CD8-positive, alpha-beta memory T cell (primary cell): ENCODE measurements around the gene SYNPR. TPM values are rescaled to one million over a fixed set of nuclear protein-coding genes. Genes with fewer than 3 reads are reported as not detected.

Experiments used
- CTCF ChIA-PET: fragments of 350-600 bp; sonication (Branson Sonifier 250); formaldehyde crosslinking; loops from one replicate; lab custom pipeline; 2021; ENCODE audit warnings: antibody characterized with exemption; lab: Charles Lee
- POLR2A ChIA-PET: fragments of 350-600 bp; sonication (Branson Sonifier 250); formaldehyde crosslinking; loops from one replicate; lab custom pipeline; 2021; ENCODE audit warnings: antibody characterized with exemption; lab: Charles Lee
- DNase-seq, 5 donors: peaks; one replicate each; pipeline versions ENCODE4 v3.0.0 to v3.0.0-alpha.2; 2020 to 2022; ENCODE audit warnings: mixed read lengths in 1 of 5
- H3K27ac ChIP-seq: one replicate; pipeline ENCODE4 v1.7.0; 2013; ENCODE audit warnings: low read depth, mild to moderate bottlenecking, low read length, moderate library complexity
- H3K27me3 ChIP-seq: 2 replicates; pipeline ENCODE4 v1.7.0; 2013; ENCODE audit warnings: low read length, mild to moderate bottlenecking; ENCODE audit not compliant: insufficient read depth, poor library complexity, severe bottlenecking
- H3K36me3 ChIP-seq: 2 replicates; pipeline ENCODE4 v1.7.0; 2013; ENCODE audit warnings: mild to moderate bottlenecking, low read length, moderate library complexity; ENCODE audit not compliant: insufficient read depth
- H3K4me1 ChIP-seq: 2 replicates; pipeline ENCODE4 v1.7.0; 2013; ENCODE audit warnings: mild to moderate bottlenecking, low read length, moderate library complexity; ENCODE audit not compliant: insufficient read depth
- H3K4me3 ChIP-seq: 2 replicates; pipeline ENCODE4 v1.7.0; 2013; ENCODE audit warnings: mild to moderate bottlenecking, low read length
- H3K9me3 ChIP-seq: 2 replicates; pipeline ENCODE4 v1.7.0; 2013; ENCODE audit warnings: mild to moderate bottlenecking, low read length
- H3K27ac Mint-ChIP-seq, 8 donors: one replicate each; pipeline ENCODE4 v1.8.0; 2020 to 2021; ENCODE audit warnings: mixed read lengths in 8 of 8, mild to moderate bottlenecking in 6 of 8, inconsistent platforms in 3 of 8, moderate library complexity in 3 of 8
- H3K27me3 Mint-ChIP-seq, 2 donors: one replicate each; pipeline ENCODE4 v1.8.0; 2020 to 2021; ENCODE audit warnings: mixed read lengths in 2 of 2, mild to moderate bottlenecking in 1 of 2, moderate library complexity in 1 of 2
- H3K36me3 Mint-ChIP-seq, 3 donors: one replicate each; pipeline ENCODE4 v1.8.0; 2020 to 2021; ENCODE audit warnings: mixed read lengths in 3 of 3, inconsistent platforms in 1 of 3, mild to moderate bottlenecking in 1 of 3
- H3K4me1 Mint-ChIP-seq, 3 donors: one replicate each; pipeline ENCODE4 v1.8.0; 2020 to 2021; ENCODE audit warnings: mixed read lengths in 3 of 3, inconsistent platforms in 1 of 3, mild to moderate bottlenecking in 1 of 3
- H3K4me3 Mint-ChIP-seq, 7 donors: one replicate each; pipeline ENCODE4 v1.8.0; 2020 to 2021; ENCODE audit warnings: mixed read lengths in 7 of 7, mild to moderate bottlenecking in 6 of 7, moderate library complexity in 4 of 7, inconsistent platforms in 2 of 7
- H3K9me3 Mint-ChIP-seq, 5 donors: one replicate each; pipeline ENCODE4 v1.8.0; 2020 to 2022; ENCODE audit warnings: mixed read lengths in 5 of 5, mild to moderate bottlenecking in 3 of 5, moderate library complexity in 2 of 5, inconsistent platforms in 1 of 5
- polyA plus RNA-seq: library from polyadenylated mRNA; unstranded; fragments of 300-500 nt; fragmentation: Illumina TruSeq; gene quantifications from one replicate; pipeline ENCODE4 v1.2.3, GENCODE V29; 2021
- total RNA-seq, 2 experiments: library from RNA; stranded (reverse); gene quantifications; one replicate each; pipeline ENCODE4 v1.2.3, GENCODE V29; 2021

The SYNPR gene
- total and polyA plus RNA-seq, 3 experiments from 2014 or later = not detected

DNA sequence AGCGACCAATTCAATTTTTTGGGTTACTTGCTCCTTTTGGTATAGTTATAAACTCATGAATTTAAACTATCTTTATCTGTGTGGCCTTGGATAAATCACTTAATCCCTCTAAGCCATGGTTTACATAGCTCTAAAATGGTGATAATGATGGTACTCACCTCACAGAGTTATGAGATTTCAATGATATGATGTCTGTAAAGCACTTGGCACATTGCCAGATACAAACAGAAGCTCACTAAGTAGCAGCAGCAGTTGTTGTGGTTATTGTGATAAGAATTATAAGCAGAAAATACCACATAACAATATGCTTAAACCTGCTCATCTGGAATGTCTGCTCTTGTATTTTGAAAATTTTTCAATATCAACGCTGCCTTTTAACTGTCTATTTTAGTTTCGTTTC lies 189.3 kb downstream of the SYNPR start:
- ChIA-PET POLR2A (no interaction called here), CTCF (no interaction called here)
- Histone ChIP-seq H3K9me3 (no peaks in the 10 kb centered on the region), H3K4me1 (no peaks in the 10 kb centered on the region), H3K27me3 (no peaks in the 10 kb centered on the region), H3K36me3 (no peaks in the 10 kb centered on the region), H3K27ac (no peak overlapping the region), H3K4me3 (no peak overlapping the region)
- no peaks in the 10 kb centered on the region for H3K4me1 Mint-ChIP-seq
- H3K27ac Mint-ChIP-seq = no peak overlapping the region
- H3K4me3 Mint-ChIP-seq = no peak overlapping the region
- peaks cover 0 to 3% (median 0%) of the 10 kb centered on the region in 5 donors for H3K9me3 Mint-ChIP-seq
- H3K36me3 Mint-ChIP-seq = no peaks in the 10 kb centered on the region
- peaks cover 0 to 1% of the 10 kb centered on the region in 2 donors for H3K27me3 Mint-ChIP-seq
- no peak for DNase-seq

DNA sequence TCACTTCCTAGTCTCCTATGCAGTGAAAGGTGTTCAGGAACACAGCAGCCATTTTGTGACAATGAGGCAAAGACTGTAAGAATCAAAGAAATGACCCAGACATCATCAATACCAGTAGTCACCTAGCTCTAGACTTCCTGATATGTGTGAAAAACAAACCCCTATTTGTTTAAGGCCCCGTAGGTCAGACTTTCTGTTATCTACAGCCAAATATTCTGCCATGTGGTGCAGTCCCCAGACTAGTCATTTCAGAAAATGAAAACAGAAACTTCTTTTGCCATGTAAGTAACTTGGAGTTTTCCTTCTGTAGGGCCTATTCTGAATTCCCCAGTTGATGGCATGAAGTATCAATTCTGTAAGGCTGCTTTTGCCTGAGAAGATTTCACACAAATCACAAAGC lies 192.6 kb downstream of the SYNPR start:
- no peaks in the 10 kb centered on the region for H3K4me1 Mint-ChIP-seq

DNA sequence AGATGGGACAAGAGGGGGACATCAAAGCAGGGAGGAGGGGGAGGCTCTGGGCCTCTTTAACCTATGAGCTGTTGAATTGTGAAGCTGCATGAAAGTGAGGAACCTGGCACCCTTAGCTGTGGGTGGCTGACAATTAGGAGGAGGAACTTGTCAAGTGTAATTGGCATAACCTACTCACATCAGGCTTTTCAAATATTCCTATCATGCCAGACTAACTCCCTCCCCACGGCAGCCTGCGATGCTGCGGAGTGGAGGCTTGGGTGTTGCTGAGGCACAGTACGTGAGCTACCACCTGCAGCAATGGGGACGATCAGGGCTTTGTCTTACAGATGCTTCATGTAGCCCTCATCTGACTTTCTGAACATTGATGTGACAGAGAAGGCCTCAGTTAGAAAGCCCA lies 193.7 kb downstream of the SYNPR start:
- no peaks in the 10 kb centered on the region for H3K27me3 Mint-ChIP-seq
- CTCF ChIA-PET = no interaction called here

More for the DNA sequence above, 192.6 kb downstream of the SYNPR start:
- no peak overlapping the region for H3K4me3 Mint-ChIP-seq
- Histone ChIP-seq H3K4me3 (no peak overlapping the region), H3K4me1 (no peaks in the 10 kb centered on the region), H3K36me3 (no peaks in the 10 kb centered on the region), H3K9me3 (no peaks in the 10 kb centered on the region), H3K27me3 (no peaks in the 10 kb centered on the region), H3K27ac (no peak overlapping the region)
- no peaks in the 10 kb centered on the region for H3K36me3 Mint-ChIP-seq
- peaks cover 0 to 3% (median 0%) of the 10 kb centered on the region in 5 donors for H3K9me3 Mint-ChIP-seq
- DNase-seq = no peak
- H3K27ac Mint-ChIP-seq = no peak overlapping the region
- CTCF ChIA-PET = no interaction called here
- POLR2A ChIA-PET = no interaction called here
- no peaks in the 10 kb centered on the region for H3K27me3 Mint-ChIP-seq

DNA sequence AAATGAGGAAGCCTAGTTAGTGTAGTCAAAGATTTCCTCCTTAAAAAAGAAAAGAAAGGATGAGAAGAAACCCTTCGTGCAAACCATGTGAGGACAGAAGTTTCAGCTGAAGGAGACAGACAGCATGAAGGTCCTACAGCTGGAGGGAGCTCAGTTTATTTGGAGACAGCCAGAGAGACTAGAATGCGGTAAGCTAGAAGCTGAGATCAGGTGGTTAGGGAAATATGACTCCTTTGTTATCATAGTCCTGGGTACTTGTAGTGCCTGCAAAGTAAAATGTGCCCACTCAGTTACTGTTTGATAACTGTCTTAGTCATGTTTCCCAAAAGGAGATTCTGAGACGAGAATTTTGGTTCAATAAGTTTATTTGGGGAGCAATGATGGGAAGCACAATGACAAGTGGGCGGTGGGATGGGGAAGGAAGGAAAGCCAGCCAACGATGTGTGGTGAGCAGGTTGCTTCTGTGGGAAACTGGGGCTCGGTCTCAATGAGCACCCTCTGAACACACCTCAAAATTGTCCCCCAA lies 195.6 kb downstream of the SYNPR start:
- H3K4me1 ChIP-seq = no peaks in the 10 kb centered on the region
- Mint-ChIP-seq H3K27me3 (no peaks in the 10 kb centered on the region), H3K36me3 (no peaks in the 10 kb centered on the region), H3K27ac (no peak overlapping the region), H3K9me3 (peaks cover 0 to 3% (median 0%) of the 10 kb centered on the region in 5 donors), H3K4me3 (no peak overlapping the region), H3K4me1 (no peaks in the 10 kb centered on the region)
- H3K9me3 ChIP-seq = no peaks in the 10 kb centered on the region
- H3K36me3 ChIP-seq = no peaks in the 10 kb centered on the region
- no peaks in the 10 kb centered on the region for H3K27me3 ChIP-seq
- DNase-seq = no peak
- POLR2A ChIA-PET = no interaction called here
- CTCF ChIA-PET = no interaction called here
- H3K27ac ChIP-seq = no peak overlapping the region
- no peak overlapping the region for H3K4me3 ChIP-seq

More for the DNA sequence above, 193.7 kb downstream of the SYNPR start:
- no peaks in the 10 kb centered on the region for H3K4me1 Mint-ChIP-seq
- POLR2A ChIA-PET = no interaction called here
- Histone ChIP-seq H3K4me1 (no peaks in the 10 kb centered on the region), H3K9me3 (no peaks in the 10 kb centered on the region), H3K4me3 (no peak overlapping the region), H3K36me3 (no peaks in the 10 kb centered on the region), H3K27ac (no peak overlapping the region), H3K27me3 (no peaks in the 10 kb centered on the region)
- no peaks in the 10 kb centered on the region for H3K9me3 Mint-ChIP-seq
- no peak overlapping the region for H3K4me3 Mint-ChIP-seq
- no peaks in the 10 kb centered on the region for H3K36me3 Mint-ChIP-seq
- H3K27ac Mint-ChIP-seq = no peak overlapping the region
- DNase-seq = no peak

DNA sequence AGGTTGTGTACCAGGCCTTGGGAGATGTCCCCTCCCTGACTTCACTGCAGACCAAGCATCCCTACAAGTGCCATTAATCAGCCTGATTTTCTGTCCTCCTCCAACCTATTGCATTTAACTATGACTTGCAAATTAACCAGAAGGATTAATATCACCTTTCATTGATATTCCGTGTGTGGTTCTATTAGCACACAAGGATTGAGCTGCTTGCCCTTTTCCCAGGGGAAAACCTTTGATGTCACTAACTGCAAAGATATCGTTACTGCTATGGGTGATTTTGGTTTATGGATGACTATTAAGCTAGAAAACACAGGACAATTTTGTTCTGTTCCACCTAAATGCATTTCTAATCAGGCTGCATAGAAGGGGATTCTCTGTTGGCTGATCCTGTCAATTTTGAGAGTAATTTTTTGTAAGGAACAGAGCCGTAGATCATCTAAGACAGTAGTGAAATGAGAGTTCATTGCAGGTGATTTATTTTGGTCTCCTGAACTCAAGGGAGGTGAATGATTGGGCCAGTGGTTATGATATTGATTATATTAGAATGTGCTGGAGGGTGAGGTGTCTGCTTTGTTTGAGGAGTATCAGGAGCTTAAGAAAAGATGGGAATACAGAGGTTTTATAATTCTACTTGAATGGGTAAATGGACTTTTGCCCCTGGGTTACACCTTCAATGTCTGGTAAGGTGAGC lies 196.9 kb downstream of the SYNPR start:
- no peak for DNase-seq
- H3K27ac Mint-ChIP-seq = no peak overlapping the region
- H3K36me3 Mint-ChIP-seq = no peaks in the 10 kb centered on the region
- no peaks in the 10 kb centered on the region for H3K4me1 ChIP-seq
- no peaks in the 10 kb centered on the region for H3K27me3 ChIP-seq
- CTCF ChIA-PET = no interaction called here
- H3K27me3 Mint-ChIP-seq = no peaks in the 10 kb centered on the region
- no peaks in the 10 kb centered on the region for H3K4me1 Mint-ChIP-seq
- H3K9me3 Mint-ChIP-seq = peaks cover 0 to 3% (median 0%) of the 10 kb centered on the region in 5 donors
- no peaks in the 10 kb centered on the region for H3K36me3 ChIP-seq
- H3K4me3 Mint-ChIP-seq = no peak overlapping the region
- no peak overlapping the region for H3K27ac ChIP-seq
- POLR2A ChIA-PET = no interaction called here
- H3K9me3 ChIP-seq = no peaks in the 10 kb centered on the region
- no peak overlapping the region for H3K4me3 ChIP-seq

DNA sequence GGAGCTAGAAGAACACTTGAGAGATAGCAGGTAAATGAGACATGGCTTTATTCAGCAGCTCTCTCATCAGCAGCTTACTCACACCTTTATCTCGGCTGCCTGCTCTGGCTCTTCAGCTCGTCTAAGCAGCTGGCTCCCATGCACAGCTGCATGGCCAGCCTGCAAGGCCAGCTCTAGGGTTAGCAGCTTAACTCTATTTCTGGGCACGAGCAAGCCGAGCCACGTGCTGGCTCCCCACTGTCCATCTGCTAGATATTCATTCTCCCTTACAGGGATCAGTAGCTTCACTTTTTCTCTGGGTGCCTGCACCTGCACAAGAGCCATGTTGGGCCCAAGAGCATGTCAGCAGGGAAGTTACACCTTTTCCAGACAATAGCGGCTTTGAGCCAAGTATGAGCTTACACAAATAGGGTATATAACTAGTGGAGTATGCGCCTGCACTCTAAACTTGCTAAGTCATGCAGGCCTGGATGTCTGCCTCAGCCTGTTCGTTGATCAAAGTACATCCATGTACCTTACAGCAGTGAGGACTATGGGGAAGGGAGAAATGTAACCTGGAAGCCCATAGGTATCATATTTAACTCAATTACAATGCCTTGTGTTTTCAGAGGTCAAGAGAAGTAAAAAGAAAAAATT lies 199.5 kb downstream of the SYNPR start:
- no peaks in the 10 kb centered on the region for H3K27me3 ChIP-seq
- no peak for DNase-seq
- H3K36me3 ChIP-seq = no peaks in the 10 kb centered on the region
- ChIA-PET POLR2A (no interaction called here), CTCF (no interaction called here)
- no peaks in the 10 kb centered on the region for H3K4me1 ChIP-seq
- no peak overlapping the region for H3K27ac ChIP-seq
- Mint-ChIP-seq H3K27ac (no peak overlapping the region), H3K36me3 (no peaks in the 10 kb centered on the region), H3K27me3 (no peaks in the 10 kb centered on the region), H3K4me3 (no peak overlapping the region), H3K9me3 (peaks cover 0 to 3% (median 2%) of the 10 kb centered on the region in 5 donors), H3K4me1 (no peaks in the 10 kb centered on the region)
- no peaks in the 10 kb centered on the region for H3K9me3 ChIP-seq
- H3K4me3 ChIP-seq = no peak overlapping the region

DNA sequence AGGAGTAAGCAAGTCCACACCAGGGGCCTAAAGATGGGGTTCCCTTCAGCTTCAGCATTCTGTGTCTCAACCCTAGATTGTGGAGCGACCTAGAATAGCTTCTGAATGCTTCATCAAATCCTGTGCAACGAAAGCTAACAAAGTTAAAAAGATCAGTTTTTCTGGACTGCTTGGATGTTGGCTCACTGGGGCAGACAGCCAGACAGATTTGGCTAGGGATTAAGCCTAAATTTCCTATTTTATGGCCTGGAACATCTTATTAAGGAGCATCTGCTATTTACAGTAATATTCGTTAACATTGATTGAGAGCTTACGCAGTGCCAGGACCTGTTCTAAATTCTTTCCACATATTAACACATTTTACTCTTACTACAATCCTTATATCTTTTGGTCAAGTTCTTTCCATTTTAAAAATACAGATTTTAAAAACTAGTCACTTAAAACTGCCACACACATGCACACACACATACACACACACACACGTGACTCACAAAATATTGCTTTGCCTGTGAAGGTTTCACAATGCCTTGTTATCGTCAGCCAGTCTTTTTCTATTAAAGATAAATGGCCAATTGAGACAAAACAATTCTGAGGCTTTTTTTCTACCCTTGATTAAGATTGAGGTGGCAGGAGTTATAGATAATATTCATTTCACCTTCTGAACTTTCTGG lies 201.0 kb downstream of the SYNPR start:
- no peaks in the 10 kb centered on the region for H3K27me3 ChIP-seq
- no peaks in the 10 kb centered on the region for H3K4me1 ChIP-seq
- no peak overlapping the region for H3K4me3 ChIP-seq
- H3K4me1 Mint-ChIP-seq = no peaks in the 10 kb centered on the region
- no peaks in the 10 kb centered on the region for H3K36me3 ChIP-seq
- ChIA-PET POLR2A (no interaction called here), CTCF (no interaction called here)
- no peak overlapping the region for H3K27ac Mint-ChIP-seq
- H3K36me3 Mint-ChIP-seq = no peaks in the 10 kb centered on the region
- H3K27ac ChIP-seq = no peak overlapping the region
- no peak for DNase-seq
- peaks cover 0 to 3% (median 2%) of the 10 kb centered on the region in 5 donors for H3K9me3 Mint-ChIP-seq
- no peak overlapping the region for H3K4me3 Mint-ChIP-seq
- H3K27me3 Mint-ChIP-seq = no peaks in the 10 kb centered on the region
- no peaks in the 10 kb centered on the region for H3K9me3 ChIP-seq

DNA sequence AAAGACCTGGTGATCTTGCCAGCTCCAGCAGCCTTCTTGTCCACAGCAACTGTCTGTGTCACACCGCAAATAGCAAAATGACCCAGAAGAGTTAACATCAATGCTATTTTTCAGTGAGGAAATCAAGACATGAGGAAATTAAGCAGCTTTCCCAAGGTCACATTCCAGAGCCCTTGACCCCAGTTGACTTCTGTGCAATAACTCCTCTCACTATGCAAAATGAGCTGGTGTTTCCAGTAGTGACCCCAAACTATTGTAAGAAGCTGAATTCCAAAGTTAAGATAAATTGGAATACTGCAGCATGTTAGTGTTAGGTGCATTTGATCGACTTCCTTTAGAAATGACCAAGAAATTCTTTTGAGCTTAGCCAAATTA lies 201.5 kb downstream of the SYNPR start:
- CTCF ChIA-PET = no interaction called here
- H3K4me1 Mint-ChIP-seq = no peaks in the 10 kb centered on the region
- no peaks in the 10 kb centered on the region for H3K36me3 Mint-ChIP-seq
- no peak overlapping the region for H3K27ac Mint-ChIP-seq
- no peak overlapping the region for H3K4me3 Mint-ChIP-seq
- H3K4me3 ChIP-seq = no peak overlapping the region
- H3K27ac ChIP-seq = no peak overlapping the region
- H3K9me3 Mint-ChIP-seq = peaks cover 0 to 3% (median 2%) of the 10 kb centered on the region in 5 donors
- H3K27me3 Mint-ChIP-seq = no peaks in the 10 kb centered on the region
- POLR2A ChIA-PET = no interaction called here
- no peaks in the 10 kb centered on the region for H3K9me3 ChIP-seq
- H3K36me3 ChIP-seq = no peaks in the 10 kb centered on the region
- no peaks in the 10 kb centered on the region for H3K27me3 ChIP-seq
- DNase-seq = no peak
- no peaks in the 10 kb centered on the region for H3K4me1 ChIP-seq
